SK-N-SH treated with all-trans-retinoic acid at 6 μM for 48 hours (cell line): ENCODE data around the gene MOCS1.

Experiments used
- ATAC-seq: fragments of 200-7000 bp; cut with Tn5 transposase; 3 replicates; pipeline ENCODE4 v1.9.1; 2020; ENCODE audit warnings: mild to moderate bottlenecking, moderate library complexity
- ARNTL ChIP-seq: fragments of 450-650 bp; formaldehyde crosslinking; IDR thresholded peaks from 2 replicates; pipeline ENCODE4 v1.5.0; 2020; ENCODE audit warnings: low read depth, mild to moderate bottlenecking, moderate library complexity, borderline replicate concordance
- BACH2 ChIP-seq: fragments of 250-450 bp; sonication (Bioruptor Pico); IDR thresholded peaks from 2 replicates; pipeline ENCODE4 v1.9.0; 2021; ENCODE audit warnings: mild to moderate bottlenecking, borderline replicate concordance
- CSDC2 ChIP-seq: fragments of 250-450 bp; sonication (Bioruptor Pico); IDR thresholded peaks from 2 replicates; pipeline ENCODE4 v1.5.0; 2020; ENCODE audit warnings: mild to moderate bottlenecking, moderate library complexity
- ESRRG ChIP-seq: fragments of 250-450 bp; sonication (Bioruptor Pico); IDR thresholded peaks from 2 replicates; pipeline ENCODE4 v1.6.1; 2021; ENCODE audit warnings: mild to moderate bottlenecking
- GLIS3 ChIP-seq: fragments of 250-450 bp; sonication (Bioruptor Pico); IDR thresholded peaks from 2 replicates; pipeline ENCODE4 v1.5.0; 2020; ENCODE audit warnings: mild to moderate bottlenecking, moderate library complexity
- ISL1 ChIP-seq: fragments of 250-450 bp; sonication (Bioruptor Pico); IDR thresholded peaks from 2 replicates; pipeline ENCODE4 v2.1.2; 2022; ENCODE audit warnings: mild to moderate bottlenecking, moderate library complexity
- OSR1 ChIP-seq: fragments of 250-450 bp; sonication (Bioruptor Pico); IDR thresholded peaks from 2 replicates; pipeline ENCODE4 v1.8.0; 2022; ENCODE audit warnings: moderate library complexity, mild to moderate bottlenecking, inconsistent platforms
- PATZ1 ChIP-seq: fragments of 250-450 bp; sonication (Bioruptor Pico); IDR thresholded peaks from 2 replicates; pipeline ENCODE4 v1.8.0; 2020; ENCODE audit warnings: mild to moderate bottlenecking, moderate library complexity, borderline replicate concordance
- POU6F1 ChIP-seq: fragments of 250-450 bp; sonication (Bioruptor Pico); IDR thresholded peaks from 2 replicates; pipeline ENCODE4 v1.8.0; 2021; ENCODE audit warnings: low read depth, mild to moderate bottlenecking, moderate library complexity, borderline replicate concordance
- PPARA ChIP-seq: fragments of 250-450 bp; sonication (Bioruptor Pico); IDR thresholded peaks from 2 replicates; pipeline ENCODE4 v1.5.0; 2020; ENCODE audit warnings: mild to moderate bottlenecking, borderline replicate concordance
- RARB ChIP-seq: fragments of 250-450 bp; sonication (Bioruptor Pico); IDR thresholded peaks from 2 replicates; pipeline ENCODE4 v1.8.0; 2021; ENCODE audit warnings: mild to moderate bottlenecking, moderate library complexity
- SNAI2 ChIP-seq: fragments of 250-450 bp; sonication (Bioruptor Pico); IDR thresholded peaks from 2 replicates; pipeline ENCODE4 v1.5.0; 2020; ENCODE audit warnings: mild to moderate bottlenecking, moderate library complexity
- TCF4 ChIP-seq: fragments of 250-450 bp; sonication (Bioruptor Pico); IDR thresholded peaks from 2 replicates; pipeline ENCODE4 v1.8.0; 2021; ENCODE audit warnings: mild to moderate bottlenecking, moderate library complexity, borderline replicate concordance
- TOX ChIP-seq: fragments of 250-450 bp; sonication (Bioruptor Pico); IDR thresholded peaks from 2 replicates; pipeline ENCODE4 v1.8.0; 2021; ENCODE audit warnings: mild to moderate bottlenecking, moderate library complexity, borderline replicate concordance
- ZC3H10 ChIP-seq: fragments of 250-450 bp; sonication (Bioruptor Pico); IDR thresholded peaks from 2 replicates; pipeline ENCODE4 v1.5.1; 2021; ENCODE audit warnings: mild to moderate bottlenecking, moderate library complexity
- ZFP3 ChIP-seq: fragments of 250-450 bp; sonication (Bioruptor Pico); IDR thresholded peaks from 2 replicates; pipeline ENCODE4 v1.5.0; 2020; ENCODE audit warnings: mild to moderate bottlenecking, moderate library complexity
- ZFP30 ChIP-seq: fragments of 450-650 bp; formaldehyde crosslinking; IDR thresholded peaks from 2 replicates; pipeline ENCODE4 v1.5.0; 2022; ENCODE audit warnings: mild to moderate bottlenecking, moderate library complexity
- ZNF70 ChIP-seq: fragments of 450-650 bp; formaldehyde crosslinking; IDR thresholded peaks from 2 replicates; pipeline ENCODE4 v1.5.0; 2020; ENCODE audit warnings: mild to moderate bottlenecking, moderate library complexity
- ZNF8 ChIP-seq: fragments of 450-650 bp; formaldehyde crosslinking; IDR thresholded peaks from 2 replicates; pipeline ENCODE4 v1.5.0; 2020; ENCODE audit warnings: mild to moderate bottlenecking, moderate library complexity
- TF ChIP-seq, protein P1 (sequence below): fragments of 250-450 bp; sonication (Bioruptor Pico); IDR thresholded peaks from 2 replicates; pipeline ENCODE4 v1.5.0; 2020; ENCODE audit warnings: mild to moderate bottlenecking, moderate library complexity
- TF ChIP-seq, protein P2 (sequence below): fragments of 250-450 bp; sonication (Bioruptor Pico); IDR thresholded peaks from 2 replicates; pipeline ENCODE4 v1.5.1; 2021; ENCODE audit warnings: mild to moderate bottlenecking, moderate library complexity
- TF ChIP-seq, protein P3 (sequence below): fragments of 250-450 bp; sonication (Bioruptor Pico); IDR thresholded peaks from 2 replicates; pipeline ENCODE4 v1.5.1; 2020; ENCODE audit warnings: low read depth, mild to moderate bottlenecking, moderate library complexity

Gene MOCS1

DNA sequence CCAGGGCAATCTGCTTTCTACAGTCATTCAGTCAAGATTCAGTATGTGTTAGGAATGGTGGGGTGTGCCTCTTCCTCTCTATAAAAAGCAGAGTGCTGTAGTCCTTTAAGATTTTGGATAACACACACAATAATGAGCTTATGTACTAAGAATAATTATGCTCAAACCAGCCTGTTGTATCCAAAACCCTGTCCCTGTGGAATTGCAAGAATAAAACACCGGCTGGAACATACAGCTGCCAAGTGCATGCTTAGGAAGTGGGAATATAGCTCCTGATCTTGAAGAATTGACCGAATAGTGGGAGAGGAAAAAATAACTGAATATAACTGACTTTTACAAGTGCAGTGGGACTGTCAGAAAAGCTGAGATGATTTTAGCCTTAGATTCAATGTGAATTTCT lies 979 bp upstream of the MOCS1 start:
- no peak for ATAC-seq
- no peak for TF ChIP-seq CSDC2
- TF ChIP-seq ARNTL (CRISPR knock-in tag): no peak
- TF ChIP-seq TCF4 (CRISPR knock-in tag): no peak
- no peak for TF ChIP-seq SNAI2 (CRISPR knock-in tag)
- TF ChIP-seq PATZ1 (CRISPR knock-in tag): no peak
- TF ChIP-seq ISL1: no peak
- TF ChIP-seq POU6F1 (CRISPR knock-in tag): no peak
- no peak for TF ChIP-seq ZNF8 (CRISPR knock-in tag)
- TF ChIP-seq, protein P1, sequence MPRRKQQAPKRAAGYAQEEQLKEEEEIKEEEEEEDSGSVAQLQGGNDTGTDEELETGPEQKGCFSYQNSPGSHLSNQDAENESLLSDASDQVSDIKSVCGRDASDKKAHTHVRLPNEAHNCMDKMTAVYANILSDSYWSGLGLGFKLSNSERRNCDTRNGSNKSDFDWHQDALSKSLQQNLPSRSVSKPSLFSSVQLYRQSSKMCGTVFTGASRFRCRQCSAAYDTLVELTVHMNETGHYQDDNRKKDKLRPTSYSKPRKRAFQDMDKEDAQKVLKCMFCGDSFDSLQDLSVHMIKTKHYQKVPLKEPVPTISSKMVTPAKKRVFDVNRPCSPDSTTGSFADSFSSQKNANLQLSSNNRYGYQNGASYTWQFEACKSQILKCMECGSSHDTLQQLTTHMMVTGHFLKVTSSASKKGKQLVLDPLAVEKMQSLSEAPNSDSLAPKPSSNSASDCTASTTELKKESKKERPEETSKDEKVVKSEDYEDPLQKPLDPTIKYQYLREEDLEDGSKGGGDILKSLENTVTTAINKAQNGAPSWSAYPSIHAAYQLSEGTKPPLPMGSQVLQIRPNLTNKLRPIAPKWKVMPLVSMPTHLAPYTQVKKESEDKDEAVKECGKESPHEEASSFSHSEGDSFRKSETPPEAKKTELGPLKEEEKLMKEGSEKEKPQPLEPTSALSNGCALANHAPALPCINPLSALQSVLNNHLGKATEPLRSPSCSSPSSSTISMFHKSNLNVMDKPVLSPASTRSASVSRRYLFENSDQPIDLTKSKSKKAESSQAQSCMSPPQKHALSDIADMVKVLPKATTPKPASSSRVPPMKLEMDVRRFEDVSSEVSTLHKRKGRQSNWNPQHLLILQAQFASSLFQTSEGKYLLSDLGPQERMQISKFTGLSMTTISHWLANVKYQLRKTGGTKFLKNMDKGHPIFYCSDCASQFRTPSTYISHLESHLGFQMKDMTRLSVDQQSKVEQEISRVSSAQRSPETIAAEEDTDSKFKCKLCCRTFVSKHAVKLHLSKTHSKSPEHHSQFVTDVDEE (CRISPR knock-in tag): no peak
- TF ChIP-seq BACH2 (CRISPR knock-in tag): no peak
- TF ChIP-seq ZNF70: no peak
- no peak for TF ChIP-seq RARB (CRISPR knock-in tag)
- no peak for TF ChIP-seq ZFP3 (CRISPR knock-in tag)
- no peak for TF ChIP-seq ESRRG (CRISPR knock-in tag)
- TF ChIP-seq ZFP30 (CRISPR knock-in tag): no peak
- no peak for TF ChIP-seq GLIS3
- no peak for TF ChIP-seq ZC3H10 (CRISPR knock-in tag)
- TF ChIP-seq OSR1 (CRISPR knock-in tag): no peak
- TF ChIP-seq TOX (CRISPR knock-in tag): no peak
- TF ChIP-seq, all 23 proteins: peak for 0

DNA sequence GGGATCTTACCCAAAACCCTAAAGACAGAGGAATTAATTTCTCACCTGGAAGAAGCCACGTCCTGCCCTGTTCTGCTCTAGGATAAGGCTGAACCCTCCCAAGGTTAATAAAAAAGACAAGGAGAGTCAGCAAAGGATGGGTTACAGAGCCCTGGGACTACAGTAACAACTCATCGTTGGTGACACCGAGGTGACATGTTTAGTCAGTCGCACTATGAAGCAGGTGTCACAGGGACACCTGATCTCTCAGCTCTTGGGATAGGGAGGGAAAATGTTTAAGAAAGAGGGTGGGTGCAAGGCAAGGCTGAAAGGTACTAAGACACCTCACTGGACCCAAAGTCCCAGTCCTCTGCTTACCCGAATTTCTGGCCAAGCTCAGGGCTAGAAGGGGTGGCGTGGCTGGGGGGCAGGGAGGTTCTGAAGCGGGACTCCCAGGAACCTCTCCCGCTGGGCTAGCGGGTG lies 562 bp downstream of the MOCS1 start:
- ATAC-seq: peak; percentile 4; the same call in 2 of the 3 replicates
- TF ChIP-seq TOX (CRISPR knock-in tag): no peak

DNA sequence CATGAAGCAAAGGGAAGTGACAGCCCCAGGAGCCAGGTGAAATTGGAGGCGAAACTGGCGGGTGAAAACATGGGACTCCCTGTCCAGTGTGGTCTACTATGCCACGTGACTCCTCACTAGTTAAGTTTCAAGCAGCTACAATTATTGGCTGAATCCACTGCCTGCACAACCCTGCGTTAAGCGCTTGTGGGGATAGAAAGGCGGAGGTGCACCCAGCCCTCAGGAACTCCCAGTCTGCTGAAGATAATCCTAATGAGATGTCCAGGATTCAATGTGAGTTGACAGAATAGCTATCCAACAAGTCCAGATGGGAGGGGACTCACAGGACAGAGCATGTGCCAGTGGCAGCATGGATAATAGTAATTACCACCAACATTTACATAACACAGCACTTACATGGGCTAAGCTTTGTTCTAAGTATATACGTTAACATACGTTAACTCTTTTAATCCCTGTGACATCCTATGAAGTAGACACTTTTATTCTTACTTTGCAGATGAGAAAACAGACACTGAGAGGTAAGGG lies 1.8 kb downstream of the MOCS1 start:
- TF ChIP-seq ZC3H10 (CRISPR knock-in tag) (no peak), CSDC2 (no peak), ZFP30 (CRISPR knock-in tag) (no peak), PPARA (no peak), GLIS3 (no peak), TOX (CRISPR knock-in tag) (no peak), SNAI2 (CRISPR knock-in tag) (no peak)
- no peak for ATAC-seq

- TF ChIP-seq, protein P2, sequence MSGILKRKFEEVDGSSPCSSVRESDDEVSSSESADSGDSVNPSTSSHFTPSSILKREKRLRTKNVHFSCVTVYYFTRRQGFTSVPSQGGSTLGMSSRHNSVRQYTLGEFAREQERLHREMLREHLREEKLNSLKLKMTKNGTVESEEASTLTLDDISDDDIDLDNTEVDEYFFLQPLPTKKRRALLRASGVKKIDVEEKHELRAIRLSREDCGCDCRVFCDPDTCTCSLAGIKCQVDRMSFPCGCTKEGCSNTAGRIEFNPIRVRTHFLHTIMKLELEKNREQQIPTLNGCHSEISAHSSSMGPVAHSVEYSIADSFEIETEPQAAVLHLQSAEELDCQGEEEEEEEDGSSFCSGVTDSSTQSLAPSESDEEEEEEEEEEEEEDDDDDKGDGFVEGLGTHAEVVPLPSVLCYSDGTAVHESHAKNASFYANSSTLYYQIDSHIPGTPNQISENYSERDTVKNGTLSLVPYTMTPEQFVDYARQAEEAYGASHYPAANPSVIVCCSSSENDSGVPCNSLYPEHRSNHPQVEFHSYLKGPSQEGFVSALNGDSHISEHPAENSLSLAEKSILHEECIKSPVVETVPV (CRISPR knock-in tag): no peak
- TF ChIP-seq ZNF70: no peak
- TF ChIP-seq, protein P3, sequence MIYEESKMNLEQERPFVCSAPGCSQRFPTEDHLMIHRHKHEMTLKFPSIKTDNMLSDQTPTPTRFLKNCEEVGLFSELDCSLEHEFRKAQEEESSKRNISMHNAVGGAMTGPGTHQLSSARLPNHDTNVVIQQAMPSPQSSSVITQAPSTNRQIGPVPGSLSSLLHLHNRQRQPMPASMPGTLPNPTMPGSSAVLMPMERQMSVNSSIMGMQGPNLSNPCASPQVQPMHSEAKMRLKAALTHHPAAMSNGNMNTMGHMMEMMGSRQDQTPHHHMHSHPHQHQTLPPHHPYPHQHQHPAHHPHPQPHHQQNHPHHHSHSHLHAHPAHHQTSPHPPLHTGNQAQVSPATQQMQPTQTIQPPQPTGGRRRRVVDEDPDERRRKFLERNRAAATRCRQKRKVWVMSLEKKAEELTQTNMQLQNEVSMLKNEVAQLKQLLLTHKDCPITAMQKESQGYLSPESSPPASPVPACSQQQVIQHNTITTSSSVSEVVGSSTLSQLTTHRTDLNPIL (CRISPR knock-in tag): no peak
- TF ChIP-seq ZC3H10 (CRISPR knock-in tag): no peak
- no peak for TF ChIP-seq ZNF8 (CRISPR knock-in tag)
- ATAC-seq: no peak
Observed at GRCh38 chr6:39931607-39932006, 2.7 kb downstream of the MOCS1 start.
